A549 (cell line): Measurements from ENCODE around the gene SPSB3. TPM values are rescaled to one million over a fixed set of nuclear protein-coding genes. Genes with fewer than 3 reads are reported as not detected.
A peak's percentile ranks its signal among the peaks of the same experiment; 100 is the strongest.

Source experiments
- ATAC-seq, 2 experiments: fragments of 200-7000 bp in 1 of 2; fragments of >200 bp in 1 of 2; cut with Nextera tagmentation in 1 of 2; cut with Tn5 transposase in 1 of 2; 3 replicates each; pipeline versions ENCODE4 v1.8.0 to v1.9.1; 2018 to 2020; ENCODE audit warnings: mild to moderate bottlenecking in 1 of 2, moderate library complexity in 1 of 2
- CTCF ChIA-PET: fragments of 300-600 bp; sonication (Branson Sonifier 250); formaldehyde crosslinking; extraction: SDS; loops from one replicate; lab custom pipeline; 2021; ENCODE audit warnings: antibody characterized with exemption, inconsistent platforms; lab: Yijun Ruan, JAX
- POLR2A ChIA-PET: fragments of 350-600 bp; formaldehyde crosslinking; extraction: SDS; loops from one replicate; lab custom pipeline; 2021; ENCODE audit warnings: antibody characterized with exemption, inconsistent platforms; lab: Yijun Ruan, JAX
- DNase-seq, 2 experiments: peaks; one replicate each; pipeline versions ENCODE4 v3.0.0 to v3.0.0-alpha.2; 2011 to 2016; ENCODE audit warnings: low read depth in 1 of 2, low spot score in 1 of 2
- FAIRE-seq: peaks from 2 replicates; lab custom pipeline; 2011; peaks lifted over from hg19 to GRCh38; lab: Jason Lieb, UNC
- H3K27ac ChIP-seq, 2 experiments: fragments of >200 bp; sonication (Bioruptor Twin); formaldehyde crosslinking; 3 replicates each; pipeline ENCODE4 v1.5.1; 2016 to 2017
- H3K4me1 ChIP-seq: fragments of >200 bp; sonication (Bioruptor Twin); formaldehyde crosslinking; 3 replicates; pipeline ENCODE4 v1.6.1; 2016
- H3K4me2 ChIP-seq: fragments of >200 bp; sonication (Bioruptor Twin); formaldehyde crosslinking; 3 replicates; pipeline ENCODE4 v1.6.1; 2016
- H3K4me3 ChIP-seq: fragments of >200 bp; sonication (Bioruptor Twin); formaldehyde crosslinking; 3 replicates; pipeline ENCODE4 v1.5.1; 2016
- H3K9me3 ChIP-seq: fragments of >200 bp; sonication (Bioruptor Twin); formaldehyde crosslinking; 3 replicates; pipeline ENCODE4 v1.6.1; 2016
- BCL3 ChIP-seq: fragments of >200 bp; sonication (Bioruptor Twin); formaldehyde crosslinking; IDR thresholded peaks from 3 replicates; pipeline ENCODE4 v1.6.1; 2016
- BHLHE40 ChIP-seq: IDR thresholded peaks from 2 replicates; pipeline ENCODE4 v1.6.1; 2012; ENCODE audit warnings: low read depth, low read length, inconsistent platforms
- CBX2 ChIP-seq: fragments of 200-600 bp; sonication (generic); IDR thresholded peaks from 2 replicates; pipeline ENCODE4 v1.6.1; 2016; ENCODE audit warnings: low read depth, mild to moderate bottlenecking, borderline replicate concordance
- CTCF ChIP-seq: fragments of >200 bp; sonication (Bioruptor Twin); formaldehyde crosslinking; IDR thresholded peaks from 3 replicates; pipeline ENCODE4 v1.5.1; 2016
- EP300 ChIP-seq, 2 experiments: fragments of >200 bp; sonication (Bioruptor Twin); formaldehyde crosslinking; IDR thresholded peaks; 2 replicates in 1 of 2; 3 replicates in 1 of 2; pipeline ENCODE4 v1.6.1; 2016 to 2017
- FOSL2 ChIP-seq, 2 experiments: fragments of 450-650 bp in 1 of 2; fragments of >200 bp in 1 of 2; sonication (Bioruptor Twin) in 1 of 2; formaldehyde crosslinking; IDR thresholded peaks; 2 replicates each; pipeline versions ENCODE4 v1.5.0 to v1.6.1; 2016 to 2020; ENCODE audit warnings: mild to moderate bottlenecking in 1 of 2, moderate library complexity in 1 of 2
- HDAC2 ChIP-seq: fragments of 200-600 bp; sonication (generic); IDR thresholded peaks from 2 replicates; pipeline ENCODE4 v1.6.1; 2016
- HOXA7 ChIP-seq: fragments of 250-450 bp; sonication (Bioruptor Pico); IDR thresholded peaks from 2 replicates; pipeline ENCODE4 v1.5.0; 2020; ENCODE audit warnings: mild to moderate bottlenecking, moderate library complexity
- KDM1A ChIP-seq: fragments of 200-600 bp; sonication (generic); IDR thresholded peaks from 2 replicates; pipeline ENCODE4 v1.6.1; 2016; ENCODE audit warnings: low read depth, mild to moderate bottlenecking
- KDM5A ChIP-seq: fragments of 200-600 bp; sonication (generic); IDR thresholded peaks from 2 replicates; pipeline ENCODE4 v1.6.1; 2016; ENCODE audit warnings: antibody characterized with exemption, mild to moderate bottlenecking
- MAFK ChIP-seq: fragments of 450-650 bp; IDR thresholded peaks from 2 replicates; pipeline ENCODE4 v1.6.1; 2014; ENCODE audit not compliant: partially characterized antibody
- MAX ChIP-seq: IDR thresholded peaks from 2 replicates; pipeline ENCODE4 v1.6.1; 2012
- MAZ ChIP-seq: fragments of 150-350 bp; IDR thresholded peaks from 2 replicates; pipeline ENCODE4 v1.6.1; 2014; ENCODE audit warnings: antibody characterized with exemption, low read depth, low read length, borderline replicate concordance
- PHF8 ChIP-seq: fragments of 200-600 bp; sonication (generic); IDR thresholded peaks from 2 replicates; pipeline ENCODE4 v1.6.1; 2016; ENCODE audit warnings: low read depth, mild to moderate bottlenecking, antibody characterized with exemption, moderate library complexity, borderline replicate concordance
- POLR2A ChIP-seq: IDR thresholded peaks from 2 replicates; pipeline ENCODE4 v1.6.1; 2012; ENCODE audit warnings: mild to moderate bottlenecking, low read length
- RARB ChIP-seq: fragments of 250-450 bp; sonication (Bioruptor Pico); IDR thresholded peaks from 2 replicates; pipeline ENCODE4 v1.8.0; 2021; ENCODE audit warnings: mild to moderate bottlenecking, moderate library complexity
- RCOR1 ChIP-seq: fragments of 150-350 bp; IDR thresholded peaks from 2 replicates; pipeline ENCODE4 v1.6.1; 2014; ENCODE audit warnings: antibody characterized with exemption, low read length, low read depth
- SREBF2 ChIP-seq: fragments of 450-650 bp; IDR thresholded peaks from 2 replicates; pipeline ENCODE4 v1.6.1; 2014; ENCODE audit warnings: mild to moderate bottlenecking, moderate library complexity
- TP53 ChIP-seq: fragments of 250-450 bp; sonication (Bioruptor Pico); IDR thresholded peaks from 2 replicates; pipeline ENCODE4 v1.5.0; 2021; ENCODE audit warnings: mild to moderate bottlenecking, moderate library complexity
- ZNF302 ChIP-seq: fragments of 250-450 bp; sonication (Bioruptor Pico); IDR thresholded peaks from 2 replicates; pipeline ENCODE4 v1.9.0; 2021; ENCODE audit warnings: inconsistent platforms, mild to moderate bottlenecking, moderate library complexity
- WGBS: methylation state at CpG from one replicate; pipeline ENCODE4 v1.1.6; 2017; ENCODE audit errors: missing lambda C conversion rate; 5-methylcytosine and 5-hydroxymethylcytosine counted together
- polyA plus RNA-seq, 4 experiments: library from polyadenylated mRNA; depleted of rRNA in 3 of 4; stranded (reverse); fragments of >200 nt; fragmentation: RNase III in 1 of 4; extraction: RNeasy Plus Mini Kit Qiagen cat#74134 plus additional on column Dnase treatment in 1 of 4; gene quantifications; 2 replicates in 3 of 4; 3 replicates in 1 of 4; pipeline ENCODE4 v1.2.3, GENCODE V29; 2011 to 2017

Gene SPSB3
- polyA plus RNA-seq, 2 of the 4 experiments (the other 2 are of a cell fraction) = 9.2 to 14.6 TPM

GRCh38 chr16:1785846-1786170 lies 3.4 kb upstream of the SPSB3 start (continued):
- TF ChIP-seq CTCF (no peak), PHF8 (no peak), HOXA7 (CRISPR knock-in tag) (no peak)

- ChIA-PET CTCF (interaction anchor here (0.7 to 1.6 kb wide), 6 partner anchors 11 to 970 kb away, joined by 3 to 4 read pairs (median 4); partner anchors contain the start of gene EME2), POLR2A (interaction anchor here (0.6 kb wide), 1 partner anchor 29 kb away, joined by 3 read pairs; no protein-coding TSS in a partner anchor)
- no peak overlapping the region for H3K4me3 ChIP-seq
- H3K27ac ChIP-seq = no peak overlapping the region
- TF ChIP-seq EP300 (IDR thresholded peaks at IDR 0.05) (no peak), BCL3 (no peak), MAZ (no peak), FOSL2 (IDR thresholded peaks at IDR 0.05) (no peak), FOSL2 (CRISPR knock-in tag; IDR thresholded peaks at IDR 0.05) (no peak), RCOR1 (no peak), ZNF302 (CRISPR knock-in tag) (no peak), HDAC2 (no peak), KDM1A (no peak)
- no peak for DNase-seq
- H3K9me3 ChIP-seq = no peaks in the 10 kb centered on the region
- peaks cover 19% of the 10 kb centered on the region; the same call in 2 of the 3 replicates for H3K4me1 ChIP-seq
- no peak for ATAC-seq
- H3K4me2 ChIP-seq = no peak overlapping the region
- WGBS = 89% methylated on average over 25 of the region's 26 CpGs
- FAIRE-seq = no peak
Measured at GRCh38 chr16:1784977-1785845, 2.8 kb upstream of the SPSB3 start.

- H3K4me1 ChIP-seq = peaks cover 22% of the 10 kb centered on the region; the same call in 2 of the 3 replicates
- TF ChIP-seq MAX = 0 out of 2 replicates have a peak, but pooled peaks have one; percentile 10
- TF ChIP-seq KDM1A = no peak
- no peak for TF ChIP-seq RARB (CRISPR knock-in tag)
- TF ChIP-seq PHF8 = peak; percentile 35; the same call in 1 of the 2 replicates
- 0 out of 3 replicates have a peak, but pooled peaks have one; percentile 34 for TF ChIP-seq BCL3
- TF ChIP-seq CBX2 = no peak
- TF ChIP-seq HOXA7 (CRISPR knock-in tag) = no peak
- TF ChIP-seq MAFK = no peak
- no peak for TF ChIP-seq BHLHE40
- 0 out of 2 replicates have a peak, but pooled peaks have one; percentile 41 for TF ChIP-seq KDM5A
- TF ChIP-seq EP300 (IDR thresholded peaks at IDR 0.05) = no peak
- TF ChIP-seq RCOR1 = no peak
- TF ChIP-seq POLR2A = peak; percentile 23; the same call in 1 of the 2 replicates
- TF ChIP-seq TP53 = peak; percentile 70; the same call in 1 of the 2 replicates
- no peak for TF ChIP-seq SREBF2
- DNase-seq (peak in 1 of 2 experiments; percentile 35), ATAC-seq (peak in 1 of 2 experiments; percentile 20; a peak in 4 of 6 replicates), FAIRE-seq (no peak)
- ChIA-PET POLR2A (interaction anchor here (0.9 to 2.0 kb wide), 13 partner anchors 10 to 403 kb away, joined by 3 to 46 read pairs (median 6); partner anchors contain the start of genes CRAMP1, EME2, FAHD1 and HAGH), CTCF (interaction anchor here (0.7 to 2.9 kb wide), 7 partner anchors 10 to 147 kb away, joined by 3 to 15 read pairs (median 4); partner anchors contain the start of genes EME2, FAHD1, HAGH and MAPK8IP3)
- H3K27ac ChIP-seq = peak overlapping the region; percentile 65 to 90
- peak overlapping the region; percentile 74 for H3K4me3 ChIP-seq
- H3K4me2 ChIP-seq = peak overlapping the region; percentile 83
- WGBS = 5% methylated on average over 43 of the region's 70 CpGs
- H3K9me3 ChIP-seq = no peaks in the 10 kb centered on the region
Measured at GRCh38 chr16:1781758-1782407, 488 bp downstream of the SPSB3 start.
